GM12864 (cell line): ENCODE results near the gene CCDC69.

Experiments used
- DNase-seq: peaks from one replicate; pipeline ENCODE4 v3.0.0-alpha.2; 2011; ENCODE audit warnings: low read depth
- H3K4me3 ChIP-seq: 2 replicates; pipeline ENCODE4 v1.5.1; 2011; ENCODE audit warnings: mild to moderate bottlenecking, low read depth, low read length, control low read depth
- CTCF ChIP-seq: IDR thresholded peaks from 2 replicates; pipeline ENCODE4 v1.5.1; 2011; ENCODE audit warnings: low read depth, mild to moderate bottlenecking, moderate library complexity, low read length, control low read depth, inconsistent platforms; ENCODE audit errors: missing control alignments

The CCDC69 gene

GRCh38 chr5:151184316-151185042 lies 39.4 kb downstream of the CCDC69 start:
- no peak overlapping the region for H3K4me3 ChIP-seq
- no peak for DNase-seq
- TF ChIP-seq CTCF = no peak

- TF ChIP-seq CTCF = no peak
- no peak for DNase-seq
- H3K4me3 ChIP-seq = no peak overlapping the region
Observed at GRCh38 chr5:151183456-151184245, 40.2 kb downstream of the CCDC69 start.

- DNase-seq = no peak
- no peak overlapping the region for H3K4me3 ChIP-seq
- no peak for TF ChIP-seq CTCF
Observed at GRCh38 chr5:151182976-151183375, 40.9 kb downstream of the CCDC69 start.

- DNase-seq = no peak
Observed at GRCh38 chr5:151182524-151182900, 41.4 kb downstream of the CCDC69 start.

DNA sequence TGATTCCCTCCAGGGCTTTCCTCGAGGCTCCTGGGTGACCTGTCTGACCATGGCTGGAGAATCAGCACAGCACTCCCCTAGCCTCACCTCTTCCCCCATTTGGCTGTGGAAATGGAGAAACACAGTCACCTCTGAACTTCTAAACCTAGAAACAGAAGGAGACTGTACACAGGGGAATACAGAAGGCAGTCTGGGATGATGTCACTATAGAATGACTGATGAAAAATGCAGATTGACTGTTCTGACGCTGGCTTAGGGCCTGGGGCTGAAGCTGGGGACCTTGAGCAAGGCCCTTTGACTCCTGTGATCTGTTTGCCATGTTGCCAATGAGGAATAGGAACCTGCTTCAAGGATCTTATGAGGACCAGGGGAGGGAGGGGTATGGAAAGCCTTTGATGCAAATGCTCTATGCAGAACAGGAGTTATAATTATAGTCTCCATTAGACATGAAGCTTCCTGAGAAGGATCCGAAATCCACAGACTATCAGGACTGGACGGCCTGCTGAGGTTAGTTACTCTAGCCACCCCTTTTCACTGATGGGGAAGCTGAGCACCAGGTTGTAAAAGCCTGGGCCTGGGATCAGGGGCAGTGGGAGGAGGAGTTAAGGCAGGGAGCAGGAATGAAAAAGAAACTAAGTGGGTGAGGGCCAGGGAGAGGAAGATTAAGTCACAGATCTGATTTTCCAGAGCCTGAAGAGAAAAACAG lies 41.9 kb downstream of the CCDC69 start:
- DNase-seq = no peak
- no peak overlapping the region for H3K4me3 ChIP-seq
- no peak for TF ChIP-seq CTCF

More at GRCh38 chr5:151182524-151182900, 41.4 kb downstream of the CCDC69 start:
- no peak for TF ChIP-seq CTCF
- H3K4me3 ChIP-seq = no peak overlapping the region

DNA sequence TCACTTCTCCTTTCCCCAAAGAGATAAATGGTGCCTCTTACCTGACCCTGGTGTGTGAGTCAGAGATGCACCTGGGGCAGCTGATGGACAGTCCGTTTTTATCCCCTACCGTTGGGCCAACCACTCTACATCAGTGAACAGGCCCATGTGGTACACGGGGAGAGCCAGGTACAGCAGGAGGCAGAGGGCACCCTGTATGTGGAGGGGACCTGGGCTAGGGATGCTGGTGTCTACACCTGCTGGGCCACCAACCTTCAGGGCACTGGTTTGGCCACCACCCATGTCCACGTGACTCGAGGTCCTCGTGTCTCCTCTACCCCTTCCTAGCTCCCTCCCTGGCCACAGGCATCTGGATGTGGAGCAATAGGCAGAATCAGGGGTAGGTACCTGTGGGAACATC lies 43.6 kb downstream of the CCDC69 start:
- H3K4me3 ChIP-seq = no peak overlapping the region
- no peak for DNase-seq
- no peak for TF ChIP-seq CTCF
